GM19351 (cell line): ENCODE data around the gene IGHMBP2.

ENCODE experiments used
- ATAC-seq: cut with Tn5 transposase; IDR thresholded peaks from one replicate; pipeline ENCODE4 v1.9.1; 2021; ENCODE audit warnings: mild to moderate bottlenecking, moderate library complexity; ENCODE audit not compliant: unreplicated experiment

IGHMBP2 gene

GRCh38 chr11:68889948-68890446, 13.7 kb upstream of the IGHMBP2 start:
- ATAC-seq = no peak

- no peak for ATAC-seq
Measured at GRCh38 chr11:68890490-68891231, 13.0 kb upstream of the IGHMBP2 start.

- no peak for ATAC-seq
Measured at GRCh38 chr11:68891351-68891948, 12.2 kb upstream of the IGHMBP2 start.

GRCh38 chr11:68892576-68892975, 11.1 kb upstream of the IGHMBP2 start:
- ATAC-seq = no peak

GRCh38 chr11:68893282-68893681, 10.4 kb upstream of the IGHMBP2 start:
- no peak for ATAC-seq

- no peak for ATAC-seq
Measured at GRCh38 chr11:68896171-68896959, 7.3 kb upstream of the IGHMBP2 start.

- no peak for ATAC-seq
Measured at GRCh38 chr11:68897441-68897840, 6.2 kb upstream of the IGHMBP2 start.

- no peak for ATAC-seq
Measured at GRCh38 chr11:68900835-68901381, 2.8 kb upstream of the IGHMBP2 start.

GRCh38 chr11:68904248-68904847, 657 bp downstream of the IGHMBP2 start:
- peak; percentile 11 for ATAC-seq

- no peak for ATAC-seq
Measured at GRCh38 chr11:68905421-68906360, 2.0 kb downstream of the IGHMBP2 start.

- ATAC-seq = no peak
Measured at GRCh38 chr11:68908273-68908672, 4.6 kb downstream of the IGHMBP2 start.

- ATAC-seq = no peak
Measured at GRCh38 chr11:68910965-68911364, 7.3 kb downstream of the IGHMBP2 start.

GRCh38 chr11:68911731-68912130, 8.0 kb downstream of the IGHMBP2 start:
- no peak for ATAC-seq

GRCh38 chr11:68912254-68912653, 8.6 kb downstream of the IGHMBP2 start:
- no peak for ATAC-seq

GRCh38 chr11:68913188-68913587, 9.5 kb downstream of the IGHMBP2 start:
- ATAC-seq = no peak

GRCh38 chr11:68914761-68915160, 11.1 kb downstream of the IGHMBP2 start:
- ATAC-seq = no peak

- no peak for ATAC-seq
Measured at GRCh38 chr11:68916439-68916838, 12.7 kb downstream of the IGHMBP2 start.

GRCh38 chr11:68923614-68924013, 19.9 kb downstream of the IGHMBP2 start:
- ATAC-seq = no peak

GRCh38 chr11:68924073-68924925, 20.6 kb downstream of the IGHMBP2 start:
- no peak for ATAC-seq
